Activated naive CD4-positive, alpha-beta T cell (primary cell): ENCODE measurements around the gene FAM83B.

Source experiments
- DNase-seq, 4 experiments: peaks; one replicate each; lab custom pipeline; 2025; lab: John Stamatoyannopoulos, UW

Gene FAM83B

DNA sequence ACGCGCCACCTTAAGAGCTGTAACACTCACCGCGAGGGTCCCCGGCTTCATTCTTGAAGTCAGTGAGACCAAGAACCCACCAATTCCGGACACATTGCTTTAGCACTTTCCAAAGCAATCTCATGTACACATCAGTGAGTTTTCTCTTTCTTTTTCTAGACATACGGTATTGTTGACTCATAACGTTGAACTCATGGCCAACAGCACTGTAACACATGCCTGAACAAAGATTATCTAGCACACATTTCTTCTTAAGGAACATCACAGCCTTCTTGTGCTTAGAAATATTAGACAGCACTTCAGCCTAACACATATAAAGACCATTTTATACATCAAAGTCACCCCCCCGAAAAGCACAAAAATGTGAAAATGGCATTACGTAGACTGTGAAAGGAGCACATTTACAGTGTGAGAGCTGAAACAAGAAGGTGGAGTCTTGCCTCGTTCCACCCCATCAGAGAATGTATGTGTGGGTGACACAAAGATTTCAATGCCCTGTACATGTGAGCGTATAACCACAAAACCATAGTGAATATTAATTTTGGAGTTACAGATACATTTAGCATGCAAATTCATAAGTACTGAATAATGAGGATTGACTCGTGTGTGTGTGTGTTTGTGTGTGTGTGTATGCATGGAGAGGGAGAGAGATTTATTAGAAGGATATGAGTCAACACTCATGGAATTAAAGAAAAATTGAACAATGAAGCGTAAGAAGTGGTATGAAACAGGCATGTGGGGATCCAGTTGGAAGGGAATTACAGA, 134.1 kb downstream of the FAM83B start:
- DNase-seq = no peak

GRCh38 chr6:54981276-54981609, 134.7 kb downstream of the FAM83B start:
- no peak for DNase-seq

DNA sequence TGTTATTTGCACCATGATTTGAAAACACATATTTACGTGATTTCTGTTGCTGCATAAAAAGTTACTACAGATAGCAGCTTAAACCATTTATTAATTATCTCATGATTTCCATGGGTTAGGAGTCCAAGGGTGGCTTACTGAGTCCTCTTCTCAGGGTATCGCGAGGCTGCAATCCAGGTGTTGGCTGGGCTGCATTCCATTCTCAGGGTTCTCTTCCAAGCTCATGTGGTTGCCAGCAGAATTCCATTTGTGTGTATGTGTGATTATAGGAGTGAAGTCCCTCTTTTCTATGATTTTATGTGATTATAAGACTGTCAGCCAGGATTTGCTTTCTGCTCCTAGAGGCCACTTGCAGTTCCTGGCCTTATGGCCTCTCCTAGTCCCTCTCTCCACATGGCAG, 135.1 kb downstream of the FAM83B start:
- DNase-seq = no peak

GRCh38 chr6:54987633-54988290, 141.2 kb downstream of the FAM83B start:
- no peak for DNase-seq

GRCh38 chr6:54988576-54988975, 142.0 kb downstream of the FAM83B start:
- no peak for DNase-seq

DNA sequence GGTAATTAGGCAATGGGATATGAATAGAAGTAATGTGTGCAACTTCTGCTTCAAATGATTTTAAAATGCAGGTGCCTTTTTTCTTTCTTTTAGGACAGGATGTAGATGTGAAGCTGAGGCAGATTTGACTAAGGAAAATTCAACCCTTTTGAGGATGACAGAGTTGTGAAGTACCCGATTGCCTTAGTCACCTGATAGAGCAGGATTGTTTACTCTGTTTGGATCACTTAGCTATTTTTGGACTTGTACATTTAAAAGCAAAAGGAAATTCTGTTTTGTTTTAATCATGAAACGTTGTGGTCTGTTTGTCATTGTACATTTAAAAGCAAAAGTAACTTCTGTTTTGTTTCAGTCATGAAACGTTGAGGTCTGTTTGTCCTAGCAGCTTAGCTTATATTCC, 143.4 kb downstream of the FAM83B start:
- DNase-seq = no peak
